Epidermal melanocyte (primary cell): Measurements from ENCODE around the gene DYSF.

Experiments
- DNase-seq: peaks from one replicate; pipeline ENCODE4 v3.0.0; 2011; ENCODE audit warnings: low spot score; ENCODE audit not compliant: insufficient read length

The DYSF gene

GRCh38 chr2:71571945-71572344 lies 118.6 kb downstream of the DYSF start:
- DNase-seq, result no peak

GRCh38 chr2:71575966-71576365 lies 122.6 kb downstream of the DYSF start:
- no peak for DNase-seq

GRCh38 chr2:71576541-71576940 lies 123.2 kb downstream of the DYSF start:
- no peak for DNase-seq

GRCh38 chr2:71577209-71577608 lies 123.8 kb downstream of the DYSF start:
- no peak for DNase-seq

- peak; percentile 48 for DNase-seq
These were observed 125.5 kb downstream of the DYSF start for GRCh38 chr2:71578767-71579342.

- DNase-seq, result no peak
These were observed 127.7 kb downstream of the DYSF start for GRCh38 chr2:71581026-71581425.

DNA sequence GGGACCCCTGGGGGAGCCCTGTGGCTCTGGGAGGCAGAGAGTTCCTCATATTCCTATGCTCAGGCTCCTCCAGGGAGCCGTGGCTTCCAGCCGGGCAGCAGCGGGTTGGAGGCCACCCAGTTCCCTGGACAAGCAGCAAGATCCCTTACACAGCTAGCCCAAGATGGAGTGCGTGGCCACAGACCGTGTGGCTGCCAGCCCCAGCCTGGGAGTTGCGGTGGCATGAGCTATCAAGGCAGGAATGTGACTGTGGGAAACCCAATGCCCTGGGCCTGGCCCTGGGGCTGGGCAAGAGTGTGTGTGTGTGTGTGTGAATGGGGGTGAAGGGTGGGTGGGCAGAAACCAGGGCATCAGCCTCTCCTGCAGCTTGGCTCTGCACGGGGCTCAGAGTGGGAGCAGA lies 130.5 kb downstream of the DYSF start:
- DNase-seq, result no peak

- no peak for DNase-seq
These were observed 133.1 kb downstream of the DYSF start for GRCh38 chr2:71586471-71586870.

- DNase-seq, result no peak
These were observed 134.2 kb downstream of the DYSF start for GRCh38 chr2:71587509-71588073.

DNA sequence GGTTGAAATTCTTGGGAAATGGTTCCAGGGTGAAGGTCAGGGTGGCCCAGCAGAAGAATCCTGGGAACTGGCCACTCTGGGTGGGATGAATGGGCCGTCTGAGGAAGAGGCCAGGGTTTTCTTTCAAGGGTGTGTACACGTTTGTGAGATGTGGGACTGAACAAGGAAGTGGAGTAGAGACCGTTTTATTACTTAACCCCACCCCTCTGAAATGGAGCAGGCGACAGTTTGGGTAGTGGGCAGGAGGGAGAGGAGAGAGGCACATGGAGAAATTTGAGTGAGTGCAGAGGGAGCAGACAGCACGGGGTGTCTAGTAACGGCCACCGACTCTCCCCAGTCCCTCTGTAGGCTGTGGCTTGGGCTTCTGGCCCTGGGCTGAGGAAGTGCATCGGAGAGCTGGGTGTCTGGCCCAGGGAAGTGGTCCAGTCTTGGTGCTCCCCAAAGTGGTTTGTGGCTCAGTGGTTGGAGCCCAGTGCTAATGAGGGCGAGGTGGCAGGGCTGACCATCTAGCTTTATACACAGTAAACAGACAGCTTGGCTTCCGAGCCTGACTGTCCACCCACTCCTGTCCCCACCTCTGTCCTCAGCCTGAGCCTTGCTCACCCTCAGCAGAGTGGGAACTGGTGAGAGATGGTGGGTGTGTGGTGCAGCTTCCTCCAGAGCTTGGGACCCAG lies 135.3 kb downstream of the DYSF start:
- no peak for DNase-seq

- DNase-seq, result no peak
These were observed 136.4 kb downstream of the DYSF start for GRCh38 chr2:71589763-71590162.

DNA sequence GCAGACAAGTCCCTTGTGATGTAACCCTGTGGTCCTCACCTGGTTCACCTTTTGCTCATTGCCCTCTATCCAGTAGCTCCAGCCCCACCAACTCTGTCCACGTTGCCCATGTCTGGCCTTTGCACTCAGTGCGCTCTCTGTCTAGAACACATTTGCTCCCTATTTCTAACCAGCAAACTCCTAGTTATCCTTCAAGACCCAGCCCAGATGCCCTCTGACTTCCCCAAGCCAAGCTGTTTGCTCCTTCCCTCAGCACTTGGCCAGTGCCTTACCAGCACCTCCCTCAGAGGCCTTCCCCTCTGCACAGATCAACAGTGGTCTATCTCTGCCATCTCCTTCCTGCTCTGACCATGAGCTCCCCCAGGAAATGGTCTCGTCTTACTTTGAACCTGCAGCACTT lies 137.7 kb downstream of the DYSF start:
- DNase-seq, result no peak

DNA sequence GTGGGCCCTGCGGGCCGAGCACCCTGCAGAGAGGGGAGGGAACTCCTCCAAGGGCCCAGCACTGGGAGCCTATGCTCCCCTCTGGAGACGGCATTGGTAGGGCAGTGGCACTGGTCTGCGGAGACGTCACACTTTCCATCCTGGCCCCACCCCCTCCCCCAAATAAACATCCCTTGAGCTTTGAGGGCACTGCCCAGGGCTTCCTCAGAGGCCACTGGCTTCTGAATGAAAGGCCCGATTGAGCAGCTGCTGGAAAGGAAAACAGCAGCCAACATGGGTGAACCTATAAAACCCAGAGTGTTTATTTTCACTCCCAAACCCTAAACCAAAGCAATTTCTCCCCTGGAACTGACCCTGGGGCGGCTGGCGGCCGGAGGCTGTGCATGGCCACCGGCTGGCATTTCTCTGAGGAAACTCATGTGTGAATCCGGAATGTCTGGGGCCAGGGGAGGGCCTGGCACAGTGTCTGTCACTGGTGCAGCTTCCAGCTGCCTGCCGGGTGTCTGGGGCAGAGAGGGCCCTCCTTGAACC lies 138.9 kb downstream of the DYSF start:
- DNase-seq, result peak; percentile 87

DNA sequence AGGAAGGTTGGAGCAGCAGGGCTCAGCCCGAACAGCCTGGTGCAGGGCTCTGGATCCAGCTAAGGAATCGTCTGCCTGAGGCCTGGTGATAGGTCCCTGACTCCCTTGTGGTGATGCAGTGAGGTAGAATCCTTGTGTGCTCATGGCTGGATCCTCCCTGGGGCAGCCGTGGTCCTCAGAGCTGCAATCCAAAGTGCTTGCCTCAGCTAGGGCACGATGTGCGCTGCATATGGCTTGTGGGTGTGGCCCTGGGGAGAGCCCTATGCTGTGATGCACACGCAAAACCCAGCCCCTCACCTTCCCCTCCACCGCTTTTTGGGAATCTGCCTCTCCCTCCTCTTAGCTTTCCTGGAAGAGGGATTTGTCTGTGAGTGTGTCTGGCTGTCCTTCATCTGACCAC lies 142.2 kb downstream of the DYSF start:
- DNase-seq, result no peak

DNA sequence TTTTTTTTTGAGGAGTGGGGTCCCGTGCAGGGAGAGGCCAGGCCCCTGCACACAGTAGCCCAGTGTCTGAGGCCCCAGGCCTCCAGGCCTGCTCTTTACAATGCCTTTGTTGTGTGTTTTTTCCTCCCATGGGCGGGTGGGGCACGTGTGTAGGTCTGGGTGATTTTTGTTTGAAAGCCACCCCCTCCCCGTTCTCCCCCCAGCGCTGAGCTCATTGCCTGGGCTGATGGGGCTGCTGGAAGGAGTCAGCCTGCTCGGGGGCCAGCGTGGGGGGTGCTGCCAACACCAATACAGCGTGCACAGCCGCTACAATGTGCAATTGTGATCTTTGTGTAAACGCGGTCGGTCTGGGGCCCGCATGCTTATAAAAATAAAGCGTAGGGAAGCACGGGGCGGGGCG lies 142.7 kb downstream of the DYSF start:
- DNase-seq, result no peak

DNA sequence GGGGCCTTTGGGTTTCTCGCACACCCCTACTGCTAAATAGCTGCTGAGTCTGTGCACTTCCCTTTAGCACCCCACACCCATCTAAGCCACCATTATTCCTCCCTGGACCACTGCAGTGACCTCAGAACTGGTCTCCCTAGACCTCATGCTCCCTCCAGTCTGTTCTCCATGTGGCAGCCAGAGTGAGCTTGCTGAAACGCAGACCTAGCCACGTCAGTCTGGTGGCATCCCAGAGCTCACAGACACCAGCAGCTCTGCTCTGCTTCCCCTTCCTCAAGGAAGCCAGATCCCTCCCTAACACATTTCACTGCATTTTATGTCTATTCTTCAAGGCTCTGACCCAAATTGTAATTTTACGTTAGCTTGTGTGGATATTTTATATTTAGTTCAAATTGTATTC lies 144.4 kb downstream of the DYSF start:
- no peak for DNase-seq

DNA sequence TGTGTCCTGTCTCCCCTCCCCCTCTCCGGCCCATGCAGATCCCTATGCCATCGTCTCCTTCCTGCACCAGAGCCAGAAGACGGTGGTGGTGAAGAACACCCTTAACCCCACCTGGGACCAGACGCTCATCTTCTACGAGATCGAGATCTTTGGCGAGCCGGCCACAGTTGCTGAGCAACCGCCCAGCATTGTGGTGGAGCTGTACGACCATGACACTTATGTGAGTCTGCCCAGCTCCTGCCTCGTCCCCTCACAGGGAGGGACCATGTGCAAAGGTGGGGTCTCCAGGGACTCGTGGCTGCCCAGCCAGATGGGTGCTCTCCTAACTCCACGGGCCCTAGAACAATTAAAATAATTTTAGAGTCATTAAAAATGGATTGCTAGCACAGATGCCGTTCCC lies 145.2 kb downstream of the DYSF start:
- DNase-seq, result no peak

GRCh38 chr2:71599038-71599437 lies 145.7 kb downstream of the DYSF start:
- DNase-seq, result no peak

- no peak for DNase-seq
These were observed 146.4 kb downstream of the DYSF start for GRCh38 chr2:71599646-71600236.

- DNase-seq, result no peak
These were observed 147.2 kb downstream of the DYSF start for GRCh38 chr2:71600555-71600954.

GRCh38 chr2:71601136-71602114 lies 148.1 kb downstream of the DYSF start:
- DNase-seq, result no peak
